ENCODE results near the gene GPC6.

GPC6 gene

GRCh38 chr13:93268327-93269028 is 41.9 kb downstream of the GPC6 start:
- no peak for DNase-seq (ENCODE audit: low read depth in 2 of 2)

GRCh38 chr13:93270769-93271742 is 44.4 kb downstream of the GPC6 start:
- no peak for DNase-seq (ENCODE audit: low read depth in 2 of 2)

- no peak for DNase-seq (ENCODE audit: low read depth in 2 of 2)
Measured at GRCh38 chr13:93279982-93280381, 53.4 kb downstream of the GPC6 start.

- no peak for DNase-seq (ENCODE audit: low read depth in 2 of 2)
Measured at GRCh38 chr13:93280688-93281087, 54.1 kb downstream of the GPC6 start.

- DNase-seq (ENCODE audit: low read depth in 2 of 2), result no peak
Measured at GRCh38 chr13:93283255-93283654, 56.6 kb downstream of the GPC6 start.

- no peak for DNase-seq (ENCODE audit: low read depth in 2 of 2)
Measured at GRCh38 chr13:93284064-93284463, 57.5 kb downstream of the GPC6 start.

- no peak for DNase-seq (ENCODE audit: low read depth in 2 of 2)
Measured at GRCh38 chr13:93286047-93286446, 59.4 kb downstream of the GPC6 start.

GRCh38 chr13:93289053-93289452 is 62.4 kb downstream of the GPC6 start:
- DNase-seq (ENCODE audit: low read depth in 2 of 2), result no peak

- no peak for DNase-seq (ENCODE audit: low read depth in 2 of 2)
Measured at GRCh38 chr13:93289842-93290241, 63.2 kb downstream of the GPC6 start.

- DNase-seq (ENCODE audit: low read depth in 2 of 2), result no peak
Measured at GRCh38 chr13:93290503-93290902, 63.9 kb downstream of the GPC6 start.

GRCh38 chr13:93292366-93292765 is 65.8 kb downstream of the GPC6 start:
- DNase-seq (ENCODE audit: low read depth in 2 of 2), result no peak

- no peak for DNase-seq (ENCODE audit: low read depth in 2 of 2)
Measured at GRCh38 chr13:93293710-93294109, 67.1 kb downstream of the GPC6 start.

- DNase-seq (ENCODE audit: low read depth in 2 of 2), result no peak
Measured at GRCh38 chr13:93296584-93296983, 70.0 kb downstream of the GPC6 start.

GRCh38 chr13:93298713-93299112 is 72.1 kb downstream of the GPC6 start:
- DNase-seq (ENCODE audit: low read depth in 2 of 2), result peak in 1 of 2 experiments; percentile 40

- DNase-seq (ENCODE audit: low read depth in 2 of 2), result no peak
Measured at GRCh38 chr13:93304134-93304533, 77.5 kb downstream of the GPC6 start.

GRCh38 chr13:93304868-93305613 is 78.4 kb downstream of the GPC6 start:
- DNase-seq (ENCODE audit: low read depth in 2 of 2), result no peak

GRCh38 chr13:93305886-93306285 is 79.3 kb downstream of the GPC6 start:
- DNase-seq (ENCODE audit: low read depth in 2 of 2), result no peak

- peak; percentile 50 to 60 for DNase-seq (ENCODE audit: low read depth in 2 of 2)
Measured at GRCh38 chr13:93307136-93307535, 80.5 kb downstream of the GPC6 start.

- no peak for DNase-seq (ENCODE audit: low read depth in 2 of 2)
Measured at GRCh38 chr13:93307651-93308050, 81.0 kb downstream of the GPC6 start.

GRCh38 chr13:93309886-93310523 is 83.4 kb downstream of the GPC6 start:
- DNase-seq (ENCODE audit: low read depth in 2 of 2), result no peak

GRCh38 chr13:93316841-93317240 is 90.2 kb downstream of the GPC6 start:
- DNase-seq (ENCODE audit: low read depth in 2 of 2), result no peak
